Measurements from ENCODE around the gene MRPL39. TPM values are rescaled to one million over a fixed set of nuclear protein-coding genes. Genes with fewer than 3 reads are reported as not detected.

The MRPL39 gene
- total and polyA plus RNA-seq, 2 donors (not counting 1 experiment from before 2014, with no cell fraction given): 10.1 to 19.7 TPM

- peaks cover 30% of the 10 kb centered on the region for H3K79me2 ChIP-seq (ENCODE audit: control insufficient read depth, insufficient read depth, low read length)
- ChIA-PET POLR2A (no interaction called here), CTCF (interaction anchor here (2.6 kb wide), 1 partner anchor 137 kb away, joined by 14 read pairs; no protein-coding TSS in a partner anchor)
- Mint-ChIP-seq H3K27me3 (no peaks in the 10 kb centered on the region), H3K4me3 (peak overlapping the region; percentile 15), H3K9me3 (ENCODE audit: insufficient read depth) (no peaks in the 10 kb centered on the region), H3K27ac (peak overlapping the region; percentile 16), H3K4me1 (peaks cover 45% of the 10 kb centered on the region)
- H3K4me1 ChIP-seq (ENCODE audit: control insufficient read depth in 2 of 2, insufficient read depth in 2 of 2, low read length in 2 of 2): peaks cover 28 to 30% of the 10 kb centered on the region in 2 donors
- WGBS (ENCODE audit: insufficient coverage): 90% methylated on average over 1 of the region's 4 CpGs
- DNase-seq: no peak
- no peak for TF ChIP-seq EZH2 (IDR thresholded peaks at IDR 0.05; ENCODE audit: borderline replicate concordance, insufficient read depth, low read depth, low read length, poor library complexity, severe bottlenecking)
- TF ChIP-seq, protein P1, sequence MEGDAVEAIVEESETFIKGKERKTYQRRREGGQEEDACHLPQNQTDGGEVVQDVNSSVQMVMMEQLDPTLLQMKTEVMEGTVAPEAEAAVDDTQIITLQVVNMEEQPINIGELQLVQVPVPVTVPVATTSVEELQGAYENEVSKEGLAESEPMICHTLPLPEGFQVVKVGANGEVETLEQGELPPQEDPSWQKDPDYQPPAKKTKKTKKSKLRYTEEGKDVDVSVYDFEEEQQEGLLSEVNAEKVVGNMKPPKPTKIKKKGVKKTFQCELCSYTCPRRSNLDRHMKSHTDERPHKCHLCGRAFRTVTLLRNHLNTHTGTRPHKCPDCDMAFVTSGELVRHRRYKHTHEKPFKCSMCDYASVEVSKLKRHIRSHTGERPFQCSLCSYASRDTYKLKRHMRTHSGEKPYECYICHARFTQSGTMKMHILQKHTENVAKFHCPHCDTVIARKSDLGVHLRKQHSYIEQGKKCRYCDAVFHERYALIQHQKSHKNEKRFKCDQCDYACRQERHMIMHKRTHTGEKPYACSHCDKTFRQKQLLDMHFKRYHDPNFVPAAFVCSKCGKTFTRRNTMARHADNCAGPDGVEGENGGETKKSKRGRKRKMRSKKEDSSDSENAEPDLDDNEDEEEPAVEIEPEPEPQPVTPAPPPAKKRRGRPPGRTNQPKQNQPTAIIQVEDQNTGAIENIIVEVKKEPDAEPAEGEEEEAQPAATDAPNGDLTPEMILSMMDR (IDR thresholded peaks at IDR 0.05): no peak
- H3K9me3 ChIP-seq (ENCODE audit: control extremely low read depth in 1 of 3, control insufficient read depth in 2 of 3, insufficient read depth in 1 of 3, low read length in 2 of 3): no peaks in the 10 kb centered on the region
- H3K4me3 ChIP-seq (ENCODE audit: control extremely low read depth in 1 of 5, extremely low read depth in 1 of 5, insufficient read depth in 1 of 5, low read depth in 2 of 5, low read length in 4 of 5): no peak overlapping the region
- H3K9ac ChIP-seq (ENCODE audit: low read length): no peak overlapping the region
- H2AFZ ChIP-seq (ENCODE audit: insufficient read depth, low read depth, low read length, poor library complexity, severe bottlenecking): no peak overlapping the region
- no peak for ATAC-seq (ENCODE audit: low read depth)
- no peak overlapping the region for H3K4me2 ChIP-seq (replicated peaks; ENCODE audit: low read depth, low read length, poor library complexity, severe bottlenecking)
- H3K36me3 ChIP-seq (replicated peaks in 1 of 2; ENCODE audit: control extremely low read depth in 1 of 2, control insufficient read depth in 1 of 2, extremely low read depth in 1 of 2, insufficient read depth in 2 of 2, low read length in 1 of 2): no peaks in the 10 kb centered on the region
- intact Hi-C loops (cut with micrococcal nuclease): loop anchor here (10.0 kb wide), 1 partner anchor 385 kb away; no protein-coding TSS in a partner anchor
- H4K20me1 ChIP-seq (ENCODE audit: control insufficient read depth, insufficient read depth, low read length, poor library complexity, severe bottlenecking): no peaks in the 10 kb centered on the region
- no peak overlapping the region for H3K27ac ChIP-seq (ENCODE audit: low read length in 2 of 2)
- no peaks in the 10 kb centered on the region for H3K27me3 ChIP-seq (replicated peaks in 1 of 4; ENCODE audit: control extremely low read depth in 1 of 4, control insufficient read depth in 3 of 4, insufficient read depth in 4 of 4, low read length in 3 of 4)
These were observed 47.0 kb downstream of the MRPL39 start for GRCh38 chr21:25560271-25560685.

DNA sequence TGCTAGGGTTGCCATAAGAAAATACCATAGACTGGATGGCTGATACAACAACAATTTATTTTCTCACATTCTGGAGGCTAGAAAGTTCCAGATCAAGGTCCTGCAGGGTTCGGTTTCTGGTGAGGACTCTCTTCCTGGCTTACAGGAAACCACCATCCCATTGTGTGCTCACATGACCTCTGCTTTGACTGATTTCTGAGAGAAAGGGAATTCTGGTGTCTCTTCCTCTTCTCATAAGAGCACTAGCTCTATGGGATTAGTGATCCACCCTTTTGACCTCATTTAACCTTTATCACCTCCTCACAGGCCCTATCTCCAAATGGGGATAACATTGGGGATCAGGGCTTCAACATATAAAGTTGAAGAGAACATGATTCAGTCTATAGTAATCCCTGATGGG, 47.5 kb downstream of the MRPL39 start:
- CTCF ChIA-PET: no interaction called here

More for the DNA sequence above, 47.5 kb downstream of the MRPL39 start:
- no peaks in the 10 kb centered on the region for H3K36me3 ChIP-seq (replicated peaks in 1 of 2; ENCODE audit: control extremely low read depth in 1 of 2, control insufficient read depth in 1 of 2, extremely low read depth in 1 of 2, insufficient read depth in 2 of 2, low read length in 1 of 2)
- TF ChIP-seq, protein P1 (IDR thresholded peaks at IDR 0.05): no peak
- no peak for TF ChIP-seq EZH2 (IDR thresholded peaks at IDR 0.05; ENCODE audit: borderline replicate concordance, insufficient read depth, low read depth, low read length, poor library complexity, severe bottlenecking)
- peaks cover 27% of the 10 kb centered on the region for H3K79me2 ChIP-seq (ENCODE audit: control insufficient read depth, insufficient read depth, low read length)
- DNase-seq (no peak), ATAC-seq (ENCODE audit: low read depth) (no peak)
- no peaks in the 10 kb centered on the region for H3K9me3 Mint-ChIP-seq (ENCODE audit: insufficient read depth)
- H3K9ac ChIP-seq (ENCODE audit: low read length): no peak overlapping the region
- no peaks in the 10 kb centered on the region for H4K20me1 ChIP-seq (ENCODE audit: control insufficient read depth, insufficient read depth, low read length, poor library complexity, severe bottlenecking)
- H3K4me1 Mint-ChIP-seq: peaks cover 41% of the 10 kb centered on the region
- no peak overlapping the region for H3K4me2 ChIP-seq (replicated peaks; ENCODE audit: low read depth, low read length, poor library complexity, severe bottlenecking)
- POLR2A ChIA-PET: no interaction called here
- no peak overlapping the region for H3K27ac ChIP-seq (ENCODE audit: low read length in 2 of 2)
- WGBS (ENCODE audit: insufficient coverage): no CpG with 5 or more reads among the region's 1 CpG
- H3K4me3 Mint-ChIP-seq: no peak overlapping the region
- no peaks in the 10 kb centered on the region for H3K9me3 ChIP-seq (ENCODE audit: control extremely low read depth in 1 of 3, control insufficient read depth in 2 of 3, insufficient read depth in 1 of 3, low read length in 2 of 3)
- no peak overlapping the region for H3K4me3 ChIP-seq (ENCODE audit: control extremely low read depth in 1 of 5, extremely low read depth in 1 of 5, insufficient read depth in 1 of 5, low read depth in 2 of 5, low read length in 4 of 5)
- intact Hi-C loops (cut with micrococcal nuclease): loop anchor here (10.0 kb wide), 1 partner anchor 385 kb away; no protein-coding TSS in a partner anchor
- H3K27ac Mint-ChIP-seq: no peak overlapping the region
- H2AFZ ChIP-seq (ENCODE audit: insufficient read depth, low read depth, low read length, poor library complexity, severe bottlenecking): no peak overlapping the region
- H3K27me3 Mint-ChIP-seq: no peaks in the 10 kb centered on the region
- peaks cover 25 to 28% of the 10 kb centered on the region in 2 donors for H3K4me1 ChIP-seq (ENCODE audit: control insufficient read depth in 2 of 2, insufficient read depth in 2 of 2, low read length in 2 of 2)
- no peaks in the 10 kb centered on the region for H3K27me3 ChIP-seq (replicated peaks in 1 of 4; ENCODE audit: control extremely low read depth in 1 of 4, control insufficient read depth in 3 of 4, insufficient read depth in 4 of 4, low read length in 3 of 4)

Measured in B cell (primary cell).